GM12878 (cell line): ENCODE measurements around the gene CCS. TPM values are rescaled to one million over a fixed set of nuclear protein-coding genes. Genes with fewer than 3 reads are reported as not detected.

Experiments used
- CHD1 ChIP-seq: IDR thresholded peaks from 2 replicates; pipeline ENCODE4 v1.6.1; 2012; ENCODE audit warnings: low read depth, low read length, improper control_type of control experiment
- CHD2 ChIP-seq: IDR thresholded peaks from 2 replicates; pipeline ENCODE4 v1.6.1; 2011; ENCODE audit warnings: low read depth, low read length, improper control_type of control experiment, borderline replicate concordance
- CREM ChIP-seq: IDR thresholded peaks from 2 replicates; pipeline ENCODE4 v1.6.1; 2014; ENCODE audit warnings: antibody characterized with exemption, low read depth
- IKZF1 ChIP-seq: fragments of 450-650 bp; conservative IDR thresholded peaks from 2 replicates; pipeline ENCODE4 v1.6.1; 2017; ENCODE audit warnings: antibody characterized with exemption, mild to moderate bottlenecking
- NFYB ChIP-seq: IDR thresholded peaks from 2 replicates; pipeline ENCODE4 v1.6.1; 2011; ENCODE audit warnings: low read depth, mild to moderate bottlenecking, low read length, improper control_type of control experiment, moderate library complexity; ENCODE audit not compliant: insufficient read depth
- RFX5 ChIP-seq: IDR thresholded peaks from 2 replicates; pipeline ENCODE4 v1.6.1; 2011; ENCODE audit warnings: low read depth, low read length, improper control_type of control experiment
- SMAD5 ChIP-seq: IDR thresholded peaks from 2 replicates; pipeline ENCODE4 v1.6.1; 2016; ENCODE audit warnings: antibody characterized with exemption, low read depth
- TAF1 ChIP-seq: IDR thresholded peaks from 2 replicates; pipeline ENCODE4 v1.6.1; 2011; ENCODE audit warnings: mild to moderate bottlenecking, low read depth, low read length, borderline replicate concordance
- TBL1XR1 ChIP-seq: IDR thresholded peaks from 2 replicates; pipeline ENCODE4 v1.6.1; 2012; ENCODE audit warnings: low read depth, low read length, improper control_type of control experiment
- TCF3 ChIP-seq: IDR thresholded peaks from 2 replicates; pipeline ENCODE4 v1.6.1; 2012; ENCODE audit warnings: low read depth, mild to moderate bottlenecking, low read length, borderline replicate concordance; ENCODE audit not compliant: insufficient read depth
- polyA plus RNA-seq, 11 experiments: library from polyadenylated mRNA; depleted of rRNA in 4 of 11; unstranded in 6 of 11; stranded (reverse) in 5 of 11; fragments of >200 nt; fragmentation: Nextera tagmentation in 4 of 11; fragmentation: Illumina TruSeq in 1 of 11; extraction: Ambion mirVana in 4 of 11; extraction: Trizol in 1 of 11; gene quantifications; 1 replicate in 1 of 11; 2 replicates in 10 of 11; pipeline versions ENCODE4 v1.2.1 to v1.2.3, GENCODE V29; 2011 to 2016; ENCODE audit warnings: inconsistent platforms in 2 of 11, missing spikeins in 2 of 11, low read depth in 1 of 11
- total RNA-seq, 4 experiments: library from RNA; depleted of rRNA in 3 of 4; stranded (reverse); fragments of >200 nt in 3 of 4; fragmentation: Illumina TruSeq in 1 of 4; extraction: Trizol in 1 of 4; gene quantifications; 2 replicates each; pipeline versions ENCODE4 v1.2.1 to v1.2.3, GENCODE V29; 2013 to 2021
- TF ChIP-seq, protein P1 (sequence below): IDR thresholded peaks from 2 replicates; pipeline ENCODE4 v1.6.1; 2012; ENCODE audit warnings: improper control_type of control experiment, low read depth, low read length; ENCODE audit not compliant: insufficient replicate concordance
- TF ChIP-seq, protein P2 (sequence below): fragments of 450-650 bp; formaldehyde crosslinking; IDR thresholded peaks from 2 replicates; pipeline ENCODE4 v1.4.0; 2020; ENCODE audit warnings: mild to moderate bottlenecking, moderate library complexity
- TF ChIP-seq, protein P3 (sequence below): IDR thresholded peaks from 2 replicates; pipeline ENCODE4 v1.6.1; 2011; ENCODE audit warnings: borderline replicate concordance, low read depth, mild to moderate bottlenecking, moderate library complexity, mixed read lengths, low read length; ENCODE audit not compliant: insufficient read depth; ENCODE audit errors: extremely low read length
- TF ChIP-seq, protein P4 (sequence below): fragments of 450-650 bp; conservative IDR thresholded peaks from 2 replicates; pipeline ENCODE4 v1.6.1; 2017; ENCODE audit warnings: mild to moderate bottlenecking, moderate library complexity
- TF ChIP-seq, protein P5 (sequence below): fragments of 450-650 bp; IDR thresholded peaks from 2 replicates; pipeline ENCODE4 v1.6.1; 2016; ENCODE audit warnings: mild to moderate bottlenecking

The CCS gene
- total and polyA plus RNA-seq, 10 of the 15 experiments (the other 5 are each of a cell fraction or from before 2014, with no cell fraction given), result 1.5 to 44.2 (median 30.6) TPM

DNA sequence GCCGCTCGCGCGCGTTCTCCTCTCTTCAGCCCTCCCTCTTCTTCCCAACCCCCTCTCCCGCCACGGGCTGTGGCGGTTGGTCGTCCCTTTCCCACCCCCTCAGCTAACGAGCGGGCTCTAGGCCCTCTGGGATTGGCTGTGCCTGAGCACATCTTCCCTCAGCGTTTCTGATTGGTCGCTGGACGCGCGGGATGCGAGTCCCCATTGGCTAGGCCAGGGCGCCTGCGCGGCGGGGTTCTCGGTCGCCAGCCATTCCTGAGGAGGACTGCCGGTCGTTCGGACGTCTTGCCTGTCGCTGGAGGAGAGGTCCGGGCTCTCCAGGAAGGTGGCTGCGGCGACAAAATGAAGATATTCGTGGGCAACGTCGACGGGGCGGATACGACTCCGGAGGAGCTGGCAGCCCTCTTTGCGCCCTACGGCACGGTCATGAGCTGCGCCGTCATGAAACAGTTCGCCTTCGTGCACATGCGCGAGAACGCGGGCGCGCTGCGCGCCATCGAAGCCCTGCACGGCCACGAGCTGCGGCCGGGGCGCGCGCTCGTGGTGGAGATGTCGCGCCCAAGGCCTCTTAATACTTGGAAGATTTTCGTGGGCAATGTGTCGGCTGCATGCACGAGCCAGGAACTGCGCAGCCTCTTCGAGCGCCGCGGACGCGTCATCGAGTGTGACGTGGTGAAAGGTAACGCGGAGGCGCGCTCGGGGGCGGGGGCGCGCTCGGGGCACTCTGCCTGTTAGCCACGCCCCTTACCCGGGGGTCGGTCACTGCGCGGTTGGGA, 23.6 kb downstream of the CCS start, which contains the start of gene RBM14 (continued):
- TF ChIP-seq, protein P1, sequence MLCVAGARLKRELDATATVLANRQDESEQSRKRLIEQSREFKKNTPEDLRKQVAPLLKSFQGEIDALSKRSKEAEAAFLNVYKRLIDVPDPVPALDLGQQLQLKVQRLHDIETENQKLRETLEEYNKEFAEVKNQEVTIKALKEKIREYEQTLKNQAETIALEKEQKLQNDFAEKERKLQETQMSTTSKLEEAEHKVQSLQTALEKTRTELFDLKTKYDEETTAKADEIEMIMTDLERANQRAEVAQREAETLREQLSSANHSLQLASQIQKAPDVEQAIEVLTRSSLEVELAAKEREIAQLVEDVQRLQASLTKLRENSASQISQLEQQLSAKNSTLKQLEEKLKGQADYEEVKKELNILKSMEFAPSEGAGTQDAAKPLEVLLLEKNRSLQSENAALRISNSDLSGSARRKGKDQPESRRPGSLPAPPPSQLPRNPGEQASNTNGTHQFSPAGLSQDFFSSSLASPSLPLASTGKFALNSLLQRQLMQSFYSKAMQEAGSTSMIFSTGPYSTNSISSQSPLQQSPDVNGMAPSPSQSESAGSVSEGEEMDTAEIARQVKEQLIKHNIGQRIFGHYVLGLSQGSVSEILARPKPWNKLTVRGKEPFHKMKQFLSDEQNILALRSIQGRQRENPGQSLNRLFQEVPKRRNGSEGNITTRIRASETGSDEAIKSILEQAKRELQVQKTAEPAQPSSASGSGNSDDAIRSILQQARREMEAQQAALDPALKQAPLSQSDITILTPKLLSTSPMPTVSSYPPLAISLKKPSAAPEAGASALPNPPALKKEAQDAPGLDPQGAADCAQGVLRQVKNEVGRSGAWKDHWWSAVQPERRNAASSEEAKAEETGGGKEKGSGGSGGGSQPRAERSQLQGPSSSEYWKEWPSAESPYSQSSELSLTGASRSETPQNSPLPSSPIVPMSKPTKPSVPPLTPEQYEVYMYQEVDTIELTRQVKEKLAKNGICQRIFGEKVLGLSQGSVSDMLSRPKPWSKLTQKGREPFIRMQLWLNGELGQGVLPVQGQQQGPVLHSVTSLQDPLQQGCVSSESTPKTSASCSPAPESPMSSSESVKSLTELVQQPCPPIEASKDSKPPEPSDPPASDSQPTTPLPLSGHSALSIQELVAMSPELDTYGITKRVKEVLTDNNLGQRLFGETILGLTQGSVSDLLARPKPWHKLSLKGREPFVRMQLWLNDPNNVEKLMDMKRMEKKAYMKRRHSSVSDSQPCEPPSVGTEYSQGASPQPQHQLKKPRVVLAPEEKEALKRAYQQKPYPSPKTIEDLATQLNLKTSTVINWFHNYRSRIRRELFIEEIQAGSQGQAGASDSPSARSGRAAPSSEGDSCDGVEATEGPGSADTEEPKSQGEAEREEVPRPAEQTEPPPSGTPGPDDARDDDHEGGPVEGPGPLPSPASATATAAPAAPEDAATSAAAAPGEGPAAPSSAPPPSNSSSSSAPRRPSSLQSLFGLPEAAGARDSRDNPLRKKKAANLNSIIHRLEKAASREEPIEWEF, result no peak
- TF ChIP-seq RFX5, result peak; percentile 80
- TF ChIP-seq, protein P2, sequence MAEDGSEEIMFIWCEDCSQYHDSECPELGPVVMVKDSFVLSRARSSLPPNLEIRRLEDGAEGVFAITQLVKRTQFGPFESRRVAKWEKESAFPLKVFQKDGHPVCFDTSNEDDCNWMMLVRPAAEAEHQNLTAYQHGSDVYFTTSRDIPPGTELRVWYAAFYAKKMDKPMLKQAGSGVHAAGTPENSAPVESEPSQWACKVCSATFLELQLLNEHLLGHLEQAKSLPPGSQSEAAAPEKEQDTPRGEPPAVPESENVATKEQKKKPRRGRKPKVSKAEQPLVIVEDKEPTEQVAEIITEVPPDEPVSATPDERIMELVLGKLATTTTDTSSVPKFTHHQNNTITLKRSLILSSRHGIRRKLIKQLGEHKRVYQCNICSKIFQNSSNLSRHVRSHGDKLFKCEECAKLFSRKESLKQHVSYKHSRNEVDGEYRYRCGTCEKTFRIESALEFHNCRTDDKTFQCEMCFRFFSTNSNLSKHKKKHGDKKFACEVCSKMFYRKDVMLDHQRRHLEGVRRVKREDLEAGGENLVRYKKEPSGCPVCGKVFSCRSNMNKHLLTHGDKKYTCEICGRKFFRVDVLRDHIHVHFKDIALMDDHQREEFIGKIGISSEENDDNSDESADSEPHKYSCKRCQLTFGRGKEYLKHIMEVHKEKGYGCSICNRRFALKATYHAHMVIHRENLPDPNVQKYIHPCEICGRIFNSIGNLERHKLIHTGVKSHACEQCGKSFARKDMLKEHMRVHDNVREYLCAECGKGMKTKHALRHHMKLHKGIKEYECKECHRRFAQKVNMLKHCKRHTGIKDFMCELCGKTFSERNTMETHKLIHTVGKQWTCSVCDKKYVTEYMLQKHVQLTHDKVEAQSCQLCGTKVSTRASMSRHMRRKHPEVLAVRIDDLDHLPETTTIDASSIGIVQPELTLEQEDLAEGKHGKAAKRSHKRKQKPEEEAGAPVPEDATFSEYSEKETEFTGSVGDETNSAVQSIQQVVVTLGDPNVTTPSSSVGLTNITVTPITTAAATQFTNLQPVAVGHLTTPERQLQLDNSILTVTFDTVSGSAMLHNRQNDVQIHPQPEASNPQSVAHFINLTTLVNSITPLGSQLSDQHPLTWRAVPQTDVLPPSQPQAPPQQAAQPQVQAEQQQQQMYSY, result peak; percentile 68; the same call in 1 of the 2 replicates
- peak; percentile 96 for TF ChIP-seq CHD2
- TF ChIP-seq CHD1, result peak; percentile 51; the same call in 1 of the 2 replicates
- peak; percentile 11; the same call in 1 of the 2 replicates for TF ChIP-seq TBL1XR1
- TF ChIP-seq TAF1, result peak; percentile 96
- peak; percentile 86 for TF ChIP-seq CREM
- TF ChIP-seq, protein P3, sequence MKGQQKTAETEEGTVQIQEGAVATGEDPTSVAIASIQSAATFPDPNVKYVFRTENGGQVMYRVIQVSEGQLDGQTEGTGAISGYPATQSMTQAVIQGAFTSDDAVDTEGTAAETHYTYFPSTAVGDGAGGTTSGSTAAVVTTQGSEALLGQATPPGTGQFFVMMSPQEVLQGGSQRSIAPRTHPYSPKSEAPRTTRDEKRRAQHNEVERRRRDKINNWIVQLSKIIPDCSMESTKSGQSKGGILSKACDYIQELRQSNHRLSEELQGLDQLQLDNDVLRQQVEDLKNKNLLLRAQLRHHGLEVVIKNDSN, result no peak
- peak; percentile 21; the same call in 1 of the 2 replicates for TF ChIP-seq TCF3
- TF ChIP-seq, protein P4, sequence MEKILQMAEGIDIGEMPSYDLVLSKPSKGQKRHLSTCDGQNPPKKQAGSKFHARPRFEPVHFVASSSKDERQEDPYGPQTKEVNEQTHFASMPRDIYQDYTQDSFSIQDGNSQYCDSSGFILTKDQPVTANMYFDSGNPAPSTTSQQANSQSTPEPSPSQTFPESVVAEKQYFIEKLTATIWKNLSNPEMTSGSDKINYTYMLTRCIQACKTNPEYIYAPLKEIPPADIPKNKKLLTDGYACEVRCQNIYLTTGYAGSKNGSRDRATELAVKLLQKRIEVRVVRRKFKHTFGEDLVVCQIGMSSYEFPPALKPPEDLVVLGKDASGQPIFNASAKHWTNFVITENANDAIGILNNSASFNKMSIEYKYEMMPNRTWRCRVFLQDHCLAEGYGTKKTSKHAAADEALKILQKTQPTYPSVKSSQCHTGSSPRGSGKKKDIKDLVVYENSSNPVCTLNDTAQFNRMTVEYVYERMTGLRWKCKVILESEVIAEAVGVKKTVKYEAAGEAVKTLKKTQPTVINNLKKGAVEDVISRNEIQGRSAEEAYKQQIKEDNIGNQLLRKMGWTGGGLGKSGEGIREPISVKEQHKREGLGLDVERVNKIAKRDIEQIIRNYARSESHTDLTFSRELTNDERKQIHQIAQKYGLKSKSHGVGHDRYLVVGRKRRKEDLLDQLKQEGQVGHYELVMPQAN, result peak; percentile 79
- TF ChIP-seq, protein P5, sequence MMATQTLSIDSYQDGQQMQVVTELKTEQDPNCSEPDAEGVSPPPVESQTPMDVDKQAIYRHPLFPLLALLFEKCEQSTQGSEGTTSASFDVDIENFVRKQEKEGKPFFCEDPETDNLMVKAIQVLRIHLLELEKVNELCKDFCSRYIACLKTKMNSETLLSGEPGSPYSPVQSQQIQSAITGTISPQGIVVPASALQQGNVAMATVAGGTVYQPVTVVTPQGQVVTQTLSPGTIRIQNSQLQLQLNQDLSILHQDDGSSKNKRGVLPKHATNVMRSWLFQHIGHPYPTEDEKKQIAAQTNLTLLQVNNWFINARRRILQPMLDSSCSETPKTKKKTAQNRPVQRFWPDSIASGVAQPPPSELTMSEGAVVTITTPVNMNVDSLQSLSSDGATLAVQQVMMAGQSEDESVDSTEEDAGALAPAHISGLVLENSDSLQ, result peak; percentile 92
- peak; percentile 91 for TF ChIP-seq NFYB
- TF ChIP-seq IKZF1, result peak; percentile 44; the same call in 1 of the 2 replicates
- TF ChIP-seq SMAD5, result peak; percentile 98
